NCI-H82 (cell line): ENCODE results near the gene SLC44A1.
A peak's percentile ranks its signal among the peaks of the same experiment; 100 is the strongest.

Source experiments
- DNase-seq: peaks from one replicate; lab custom pipeline; 2025; lab: John Stamatoyannopoulos, UW

Gene SLC44A1

DNA sequence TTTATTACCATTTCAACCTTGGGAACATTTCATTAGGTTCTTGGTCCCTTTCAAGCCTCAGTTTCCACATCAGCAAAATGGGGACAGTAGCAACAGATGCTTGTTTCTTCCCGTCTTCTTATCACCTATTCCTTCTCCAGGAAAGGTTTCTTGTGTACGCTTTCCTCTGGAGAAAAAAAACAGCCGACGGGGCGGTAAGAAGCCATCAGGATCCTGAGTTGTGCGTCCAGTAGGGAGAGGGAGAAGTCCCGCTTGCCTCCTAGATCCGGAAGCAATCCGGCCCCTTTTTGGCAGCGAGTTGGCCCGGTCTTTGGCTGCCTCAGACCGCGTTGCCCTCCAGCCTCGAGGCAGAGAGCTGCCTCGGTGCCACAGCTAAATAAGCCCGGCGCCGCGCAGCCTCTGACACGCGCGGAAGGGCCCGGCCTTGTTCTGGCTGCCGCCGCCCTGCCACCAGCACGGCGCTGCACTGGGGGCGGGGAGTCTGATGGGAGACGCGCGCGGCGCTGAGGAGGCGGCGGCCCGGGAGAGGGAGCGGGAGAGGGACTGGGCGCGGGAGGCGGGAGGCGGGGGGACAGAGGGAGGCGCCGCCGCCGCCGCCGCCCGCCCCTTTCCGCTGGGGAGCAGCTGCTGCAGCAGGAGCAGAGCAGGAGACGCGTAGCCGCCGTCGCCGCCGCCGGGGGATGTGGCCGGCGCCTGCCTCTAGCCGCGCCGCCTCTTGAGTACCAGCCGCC is at the start of gene SLC44A1:
Gene SLC44A1, plus strand, starts transcription at position 649 of the 731 bp plus-strand sequence. CDS start 218 bp downstream, outside the sequence.
- DNase-seq = peak; percentile 97

DNA sequence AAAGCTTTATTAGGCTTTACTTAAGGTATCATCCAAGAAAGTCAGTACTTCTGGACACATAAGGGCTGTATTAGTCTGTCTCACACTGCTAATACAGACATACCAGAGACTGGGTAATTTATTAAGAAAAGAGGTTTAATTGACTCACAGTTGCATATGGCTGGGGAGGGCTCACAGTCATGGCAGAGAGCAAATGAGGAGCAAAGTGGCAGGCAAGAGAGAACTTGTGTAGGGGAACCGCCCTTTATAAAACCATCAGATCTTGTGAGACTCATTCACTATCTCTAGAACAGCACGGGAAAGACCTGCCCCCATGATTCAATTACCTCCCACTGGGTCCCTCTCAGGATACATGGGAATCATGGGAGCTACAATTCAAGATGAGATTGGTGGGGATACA is 49.2 kb upstream of the SLC44A1 start:
- DNase-seq = no peak

DNA sequence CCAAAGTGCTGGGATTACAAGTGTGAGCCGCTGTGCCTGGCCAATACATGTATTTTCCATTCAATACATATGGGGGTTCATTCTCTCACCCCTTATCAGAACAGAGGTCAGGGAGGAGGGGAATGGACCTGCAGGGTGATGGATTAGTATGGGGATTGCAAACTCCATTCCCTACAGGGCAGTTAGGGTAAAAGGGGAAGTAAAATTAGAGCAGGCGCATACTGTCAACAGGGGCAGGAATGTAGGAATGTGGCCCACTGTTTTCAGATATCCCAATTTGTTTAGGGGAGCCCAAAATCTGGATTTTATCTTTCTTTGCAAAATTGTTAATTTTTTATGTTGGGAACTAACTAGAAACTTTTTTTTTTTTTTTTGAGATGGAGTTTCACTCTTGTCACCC is 46.4 kb upstream of the SLC44A1 start:
- DNase-seq = no peak

DNA sequence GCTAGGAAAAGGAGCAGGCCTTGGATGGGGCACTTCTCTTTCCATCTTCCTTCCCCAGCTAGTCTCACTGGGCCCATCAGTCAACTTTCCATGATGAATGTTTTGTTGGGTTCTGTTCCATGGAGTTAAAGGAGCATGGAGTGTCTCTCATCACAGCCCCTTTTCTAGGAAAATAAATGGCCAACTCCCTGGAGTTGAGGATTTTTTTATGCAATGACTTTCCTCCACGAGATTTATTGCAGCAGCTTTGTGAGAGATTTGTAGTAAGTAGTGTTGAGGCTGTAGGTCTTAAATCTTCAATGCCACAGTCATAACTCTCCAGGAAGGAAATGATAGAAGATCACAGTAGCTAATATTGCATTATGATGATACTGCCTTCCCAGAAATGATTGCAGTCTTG is 45.6 kb upstream of the SLC44A1 start:
- no peak for DNase-seq

DNA sequence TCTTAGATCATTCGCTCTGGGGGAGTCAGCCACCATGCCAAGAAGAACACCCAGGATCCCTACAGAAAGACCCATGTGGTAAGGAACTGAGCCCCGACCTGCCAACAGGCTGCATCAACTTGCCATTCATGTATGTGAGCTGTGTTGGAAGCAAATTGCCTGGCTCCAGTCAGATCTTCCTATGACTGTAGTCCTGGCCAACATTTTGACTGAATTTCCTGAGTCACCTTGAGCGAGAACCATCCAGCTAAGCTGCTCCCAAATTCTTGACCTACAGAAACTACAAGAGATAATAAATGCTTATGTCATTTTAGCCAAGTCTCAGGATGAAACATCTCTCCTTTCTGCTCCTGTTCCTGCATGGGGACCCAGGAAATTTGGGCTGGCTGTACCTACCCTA is 40.0 kb upstream of the SLC44A1 start:
- DNase-seq = no peak

DNA sequence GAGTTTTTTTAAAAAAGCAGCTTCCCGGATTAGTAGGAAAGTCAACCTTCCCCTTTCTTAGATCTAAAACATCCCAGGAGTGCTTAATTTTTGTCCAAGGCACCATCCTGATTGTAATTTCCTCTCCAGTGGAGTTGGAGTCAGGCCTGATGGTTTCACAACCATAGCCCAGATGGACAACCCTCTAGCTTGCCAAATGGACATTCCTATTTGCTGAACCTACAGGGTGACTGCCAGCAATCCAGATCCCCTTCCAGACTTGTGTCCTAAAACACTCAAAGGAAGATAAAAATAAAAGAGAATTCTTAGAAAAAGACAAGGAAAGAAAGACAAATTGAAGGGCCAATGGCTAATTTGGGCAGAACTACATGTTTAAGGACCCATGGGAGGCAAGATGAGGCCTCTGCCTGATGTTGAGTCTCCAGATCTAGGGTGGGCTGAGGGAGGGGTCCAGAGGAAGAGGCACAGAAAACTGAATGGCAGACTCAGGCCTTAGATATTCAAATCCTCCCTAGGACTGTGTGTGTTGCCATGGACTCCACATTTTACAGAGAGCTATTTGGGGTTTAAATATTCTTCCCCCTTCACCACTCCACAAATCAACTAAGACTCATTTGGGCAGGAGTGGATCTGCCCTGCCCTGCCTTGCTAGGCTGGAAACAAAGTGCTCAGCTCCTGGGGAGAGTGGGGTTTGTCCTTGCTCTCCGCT is 38.5 kb upstream of the SLC44A1 start:
- DNase-seq = no peak

DNA sequence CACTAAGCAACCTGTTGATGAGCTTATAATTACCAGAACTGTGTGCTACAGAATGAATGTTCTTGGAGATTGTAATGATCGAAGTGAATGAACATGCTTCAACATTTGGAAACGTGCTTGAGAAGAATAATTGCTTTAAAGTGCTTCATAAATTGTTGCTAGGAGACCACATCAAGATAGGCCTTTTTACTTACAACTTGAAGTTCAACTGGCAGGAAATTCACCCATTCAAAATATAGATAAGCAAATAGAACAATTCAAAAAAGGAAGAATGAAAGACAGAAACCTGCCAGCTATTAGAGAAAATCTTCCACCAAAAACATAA is 38.0 kb upstream of the SLC44A1 start:
- no peak for DNase-seq

DNA sequence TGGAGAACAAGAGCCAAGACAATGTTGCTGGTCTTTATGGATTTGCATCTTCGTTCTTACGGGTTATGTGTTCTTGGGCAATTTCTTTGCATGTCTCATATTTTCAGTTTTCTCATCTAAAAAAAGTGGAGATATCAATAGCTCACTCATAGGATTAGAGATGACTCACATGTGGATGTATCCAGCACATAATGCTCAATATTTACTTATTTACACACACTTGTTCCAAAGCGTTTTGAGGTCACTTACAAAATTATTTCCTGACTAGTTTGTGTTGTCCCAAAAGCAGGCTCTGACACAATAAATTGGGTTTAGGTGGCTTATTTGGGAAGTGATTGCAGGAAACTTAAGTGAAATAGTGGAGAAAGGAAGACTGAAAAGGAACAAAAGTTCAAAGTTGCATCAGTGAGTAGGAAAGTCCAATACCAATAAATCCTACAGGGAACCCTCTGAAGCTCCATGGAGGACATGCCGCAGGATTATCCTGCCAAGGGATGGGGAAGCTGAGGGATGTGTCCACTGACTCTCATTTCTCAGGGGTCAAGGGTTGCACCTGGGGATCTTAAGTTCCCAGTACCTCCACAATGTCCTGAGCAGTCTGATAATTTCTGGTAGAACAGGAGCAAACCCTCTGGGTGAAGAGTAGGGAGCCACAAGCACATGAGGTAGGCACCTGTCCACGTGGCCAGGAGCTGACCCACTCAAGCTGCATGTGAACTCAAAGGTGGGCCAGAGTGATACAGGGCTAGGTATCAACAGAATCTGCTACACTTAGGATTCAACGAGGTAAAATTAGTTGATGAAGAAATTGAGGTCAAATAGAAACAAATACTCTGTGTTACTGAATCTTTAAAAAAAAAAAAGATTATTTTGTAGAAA is 37.4 kb upstream of the SLC44A1 start:
- no peak for DNase-seq

DNA sequence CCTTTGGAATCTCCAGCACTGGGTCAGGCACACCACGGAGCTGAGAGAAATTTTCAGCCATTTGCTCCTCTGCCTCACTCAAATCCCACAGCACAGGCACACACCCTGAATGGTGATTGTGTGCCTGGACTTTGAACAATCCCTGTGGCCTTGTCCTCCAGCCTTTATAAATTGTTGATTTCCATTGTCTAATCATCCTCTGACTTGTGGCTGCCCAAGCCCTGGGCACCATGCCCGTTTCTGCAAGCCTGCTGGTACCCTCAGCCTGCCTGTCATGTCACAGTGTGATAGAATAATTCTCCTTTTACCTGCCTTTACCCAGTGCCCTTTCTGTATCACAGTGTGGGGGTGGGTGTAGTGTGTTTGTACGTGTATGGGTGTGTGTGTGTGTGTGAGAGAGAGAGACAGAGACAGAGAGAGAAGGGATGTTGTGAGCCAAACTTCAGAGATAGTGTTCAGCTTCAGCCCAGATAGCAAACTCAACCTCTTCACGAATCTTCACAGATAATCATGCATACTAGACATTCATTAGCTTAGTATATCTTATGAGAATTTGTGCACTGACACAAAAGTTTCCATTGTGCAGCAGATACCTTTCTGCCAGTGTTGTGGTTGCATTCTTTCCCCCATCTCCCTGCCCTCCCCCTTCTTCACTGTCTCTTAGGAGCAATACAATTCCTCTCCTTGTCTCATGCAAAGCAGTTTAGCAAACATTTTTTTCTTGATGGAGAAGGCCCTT is 27.8 kb upstream of the SLC44A1 start:
- no peak for DNase-seq

DNA sequence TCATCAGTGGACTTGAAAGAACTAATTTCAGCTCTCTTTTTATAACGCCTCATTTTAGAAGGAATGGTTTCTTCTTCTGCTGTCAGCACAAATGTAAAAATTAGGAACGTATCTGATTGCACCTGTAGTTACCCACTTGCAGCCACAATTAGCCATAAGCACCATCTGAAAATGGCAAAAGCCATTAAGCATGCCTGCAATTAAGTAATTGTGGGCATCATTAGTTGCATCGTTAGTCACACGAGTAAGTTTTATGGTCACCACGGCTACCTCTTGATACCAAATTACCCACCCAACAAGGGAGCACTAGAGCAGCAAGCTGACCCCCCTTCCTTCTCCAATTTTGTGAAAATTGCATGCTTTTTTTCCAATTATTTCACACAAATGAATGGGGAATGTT is 25.8 kb upstream of the SLC44A1 start:
- DNase-seq = no peak

DNA sequence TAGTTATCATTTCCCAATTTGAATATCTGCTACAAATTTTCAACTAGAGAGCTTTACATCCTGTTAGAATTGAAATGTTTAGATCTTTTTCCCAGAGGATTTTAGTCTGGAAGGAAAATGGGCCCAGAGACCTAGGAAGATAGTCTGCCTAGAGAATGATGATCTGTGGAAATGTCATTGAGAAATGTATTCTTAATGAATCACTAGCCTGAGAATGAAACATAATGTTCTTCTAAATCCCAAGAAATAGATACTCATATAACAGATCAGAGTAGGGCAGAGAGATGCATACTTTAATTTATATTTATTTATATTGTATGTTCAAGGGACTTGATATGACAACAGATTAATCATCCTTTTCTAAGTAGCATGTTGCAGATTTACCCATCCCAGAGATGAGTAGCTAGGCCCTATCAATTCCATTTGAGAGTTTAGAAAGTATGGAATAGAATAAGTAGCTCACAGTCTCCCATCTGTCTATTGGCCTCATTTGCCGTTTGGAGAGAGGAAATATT is 25.1 kb upstream of the SLC44A1 start:
- DNase-seq = no peak

DNA sequence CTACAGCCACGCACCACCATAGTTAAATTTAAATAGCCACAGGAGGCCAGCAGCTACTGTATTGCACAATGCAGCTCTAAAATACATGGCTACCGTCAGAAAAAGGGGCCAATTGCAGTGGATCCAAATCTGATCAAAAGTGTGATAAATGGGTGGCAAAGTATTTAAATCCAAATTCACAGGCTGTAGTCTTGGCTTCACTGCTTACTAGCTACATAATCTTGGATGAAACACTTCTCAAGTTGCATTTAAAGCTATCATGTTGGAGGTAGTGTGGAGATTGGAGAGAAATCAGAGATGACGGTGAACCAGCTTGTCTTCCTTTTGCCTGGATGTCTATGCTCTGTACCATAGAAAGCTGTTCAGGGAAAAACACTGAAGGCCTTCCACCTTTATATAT is 24.0 kb upstream of the SLC44A1 start:
- DNase-seq = no peak

DNA sequence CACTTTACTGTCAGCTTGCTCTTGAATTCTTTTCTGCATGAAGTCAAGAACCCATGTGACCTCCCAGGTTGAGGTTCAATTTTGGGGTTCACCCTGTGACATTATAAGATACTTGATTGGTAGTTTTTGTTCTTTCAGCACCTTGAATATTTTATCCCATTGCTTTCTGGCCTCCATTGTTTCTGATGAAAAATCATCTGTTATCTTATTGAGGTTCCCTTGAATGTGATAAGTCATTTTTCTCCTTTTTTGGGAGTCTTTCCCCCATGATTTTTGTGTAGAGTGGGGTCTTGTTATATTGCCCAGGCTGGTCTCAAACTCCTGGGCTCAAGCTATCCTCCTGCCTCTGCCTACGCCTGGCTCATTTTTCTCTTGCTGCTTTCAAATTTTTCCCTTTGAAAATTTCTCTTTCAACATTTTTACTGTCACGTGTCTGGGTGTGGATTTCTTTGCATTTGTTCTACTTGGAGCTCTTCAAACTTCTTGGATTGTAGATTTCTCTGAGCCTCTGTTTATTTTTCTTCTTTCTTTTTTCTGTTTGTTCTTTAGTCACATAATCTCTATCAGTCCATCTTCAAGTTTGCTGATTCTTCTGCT is 20.8 kb upstream of the SLC44A1 start:
- DNase-seq = no peak

DNA sequence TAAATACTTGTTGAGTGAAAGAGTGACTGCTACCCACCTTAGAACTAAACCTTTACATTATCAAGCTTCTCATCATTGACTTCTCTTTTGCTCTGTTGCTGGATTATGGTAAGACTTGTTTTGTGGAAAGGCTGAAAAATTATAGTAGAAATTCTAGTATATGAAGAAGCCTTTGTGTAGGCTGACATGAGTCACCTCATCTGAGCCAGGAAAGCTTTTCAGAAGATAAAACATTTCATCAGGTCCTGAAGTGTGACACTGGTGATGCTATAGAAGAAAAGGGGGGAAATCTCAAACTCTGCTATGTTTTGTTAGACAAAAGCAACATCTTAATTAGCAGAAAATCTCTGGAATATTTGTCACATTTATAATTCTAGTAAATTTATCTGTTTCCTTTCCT is 18.4 kb upstream of the SLC44A1 start:
- no peak for DNase-seq

DNA sequence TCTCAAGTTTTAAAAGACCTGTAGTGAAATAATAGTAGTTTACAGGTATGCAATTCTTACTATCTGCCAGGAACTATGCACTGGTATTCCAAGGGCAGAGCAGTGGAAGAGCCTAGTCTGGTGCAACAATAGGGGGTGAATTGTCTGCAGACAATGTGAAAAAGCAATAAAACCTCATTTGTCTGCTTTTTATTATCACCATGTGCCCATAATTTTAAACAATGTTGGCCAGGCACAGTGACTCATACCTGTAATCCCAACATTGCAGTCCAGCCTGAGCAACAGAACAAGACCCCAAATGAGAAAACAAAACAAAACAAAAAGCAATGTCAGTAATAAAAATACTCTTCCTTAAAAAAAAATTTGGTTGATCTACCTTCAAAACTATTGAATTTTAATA is 12.2 kb upstream of the SLC44A1 start:
- no peak for DNase-seq

DNA sequence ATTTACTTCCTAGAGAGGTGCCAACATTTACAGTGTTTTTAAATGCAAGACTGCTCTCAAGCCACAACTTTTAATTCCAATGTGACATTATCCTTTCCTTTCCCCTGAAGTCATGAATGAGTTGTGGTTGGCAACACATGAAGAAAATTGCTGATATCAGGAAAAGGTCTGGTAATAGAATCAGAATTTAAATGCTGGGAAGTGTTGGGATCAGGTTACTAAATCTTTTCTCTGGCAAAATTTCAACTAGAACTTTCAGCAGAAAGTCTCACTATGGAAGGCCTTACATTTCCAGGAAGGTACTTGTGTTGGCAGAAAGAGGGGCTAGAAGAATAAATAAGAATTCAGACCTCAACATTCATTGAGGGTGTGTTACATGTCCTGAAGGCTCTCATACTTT is 10.6 kb upstream of the SLC44A1 start:
- no peak for DNase-seq

DNA sequence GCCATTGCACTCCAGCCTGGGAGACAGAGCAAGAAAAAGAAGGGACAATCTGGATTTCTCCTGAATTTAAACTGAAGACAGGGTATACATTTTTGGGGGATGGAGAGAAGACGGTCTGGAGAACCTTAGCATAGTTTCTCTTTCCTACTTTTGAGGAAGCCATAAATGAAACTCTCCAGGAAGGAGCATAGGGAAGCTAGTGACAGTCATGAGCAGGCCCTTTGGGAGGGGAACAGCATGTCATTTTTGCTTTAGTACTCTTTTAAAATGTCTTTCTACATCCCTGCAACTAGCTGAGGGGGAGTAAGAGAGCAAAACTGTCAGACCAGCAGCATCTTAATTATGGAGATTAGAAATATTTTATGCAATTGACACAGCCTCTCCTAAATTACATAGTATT is 8.2 kb upstream of the SLC44A1 start:
- DNase-seq = no peak

DNA sequence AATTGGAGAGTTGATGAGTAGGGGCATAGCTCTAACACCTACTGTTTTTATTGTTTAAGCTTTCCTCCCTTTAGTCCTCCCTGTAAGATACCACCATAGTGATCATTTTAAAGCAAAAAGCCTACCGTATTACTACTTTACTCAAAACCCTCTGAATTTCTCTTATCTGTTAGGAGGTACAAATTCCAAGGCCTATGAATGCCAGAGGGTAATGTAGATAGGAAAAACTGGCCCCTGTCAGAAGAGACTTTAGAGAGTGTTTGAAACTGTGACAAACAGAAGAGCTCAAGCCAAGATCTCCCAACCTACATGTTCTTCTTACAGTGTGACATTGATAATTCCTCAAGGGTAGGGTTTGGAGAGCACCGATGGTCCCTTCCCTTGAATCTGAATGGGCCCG is 7.2 kb upstream of the SLC44A1 start:
- no peak for DNase-seq

DNA sequence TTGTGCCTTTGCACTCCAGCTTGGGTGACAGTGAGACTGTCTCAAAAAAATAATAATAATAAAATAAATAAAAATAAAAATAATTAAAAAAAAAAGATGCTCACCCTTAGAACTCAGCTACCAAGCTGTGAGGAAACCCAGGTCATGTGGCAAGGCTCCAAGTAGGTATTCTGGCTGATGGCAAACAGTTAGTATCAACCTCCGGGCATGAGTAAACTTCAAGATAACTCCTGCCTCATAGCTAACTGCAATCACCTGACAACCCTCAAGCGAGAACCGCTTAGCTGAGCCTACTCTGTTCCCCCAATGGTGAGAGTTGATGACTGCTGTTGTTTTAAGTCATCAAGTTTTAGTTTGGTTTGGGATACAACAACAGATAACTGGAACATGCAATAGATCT is 6.1 kb upstream of the SLC44A1 start:
- DNase-seq = no peak

DNA sequence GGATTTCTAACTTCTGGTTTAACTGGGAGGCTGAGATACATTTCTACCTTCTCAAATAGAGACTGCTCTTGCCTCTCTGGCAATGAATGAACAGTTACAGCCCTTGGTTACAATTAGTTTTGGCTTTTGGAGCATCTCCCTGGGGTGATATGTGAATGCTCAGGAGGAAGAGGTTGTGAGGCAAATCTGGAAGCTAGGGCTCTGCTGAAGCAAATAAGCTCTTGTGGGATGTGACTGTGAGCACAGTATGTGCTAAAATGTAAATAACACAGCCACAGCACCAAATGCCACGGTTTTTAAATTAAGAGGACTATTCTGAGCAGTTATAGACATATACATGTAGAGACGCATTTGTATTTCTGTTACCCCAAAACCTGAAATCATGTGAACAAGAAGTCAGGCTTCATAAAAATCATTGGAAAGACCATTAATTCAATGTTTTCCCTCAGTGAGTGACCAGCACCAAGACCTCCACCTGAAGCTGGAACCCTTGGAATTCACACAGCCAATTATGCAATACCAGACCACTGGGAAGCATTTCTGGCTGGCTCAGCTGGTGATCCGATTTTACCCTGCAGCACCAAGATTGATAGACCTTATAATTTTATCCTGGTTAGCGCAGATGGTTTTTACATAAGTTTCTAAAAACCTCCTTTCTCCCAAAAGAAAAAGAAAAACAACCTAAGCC is 3.0 kb upstream of the SLC44A1 start:
- DNase-seq = no peak

DNA sequence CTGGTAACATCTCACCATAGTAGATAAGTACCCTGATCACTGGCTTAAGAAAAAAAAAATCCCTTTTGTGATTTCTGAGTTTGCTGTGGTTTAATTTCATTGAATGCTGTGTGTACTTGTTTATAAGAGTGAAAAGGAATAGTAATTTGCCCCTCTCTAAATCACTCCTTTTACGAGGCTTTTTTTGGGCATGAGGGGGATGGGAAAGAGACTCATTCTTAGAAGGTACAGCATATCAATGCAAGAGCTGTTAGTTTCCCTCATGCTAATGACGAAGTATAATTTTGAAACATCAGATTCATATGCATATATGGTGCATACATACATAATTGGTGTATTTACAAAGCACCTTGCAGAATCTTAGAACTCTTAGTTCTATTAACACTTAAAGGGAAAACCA is 2.4 kb upstream of the SLC44A1 start:
- no peak for DNase-seq
